GM19035 (cell line): Measurements from ENCODE around the gene FBXW10.
"Not testable (repeated sequence)": the region's sequence is repeated elsewhere in the genome, so short reads cannot be mapped to it uniquely, and the experiment has no call there.

Experiments
- ATAC-seq: cut with Tn5 transposase; IDR thresholded peaks from one replicate; pipeline ENCODE4 v1.9.1; 2021; ENCODE audit not compliant: unreplicated experiment

FBXW10 gene

DNA sequence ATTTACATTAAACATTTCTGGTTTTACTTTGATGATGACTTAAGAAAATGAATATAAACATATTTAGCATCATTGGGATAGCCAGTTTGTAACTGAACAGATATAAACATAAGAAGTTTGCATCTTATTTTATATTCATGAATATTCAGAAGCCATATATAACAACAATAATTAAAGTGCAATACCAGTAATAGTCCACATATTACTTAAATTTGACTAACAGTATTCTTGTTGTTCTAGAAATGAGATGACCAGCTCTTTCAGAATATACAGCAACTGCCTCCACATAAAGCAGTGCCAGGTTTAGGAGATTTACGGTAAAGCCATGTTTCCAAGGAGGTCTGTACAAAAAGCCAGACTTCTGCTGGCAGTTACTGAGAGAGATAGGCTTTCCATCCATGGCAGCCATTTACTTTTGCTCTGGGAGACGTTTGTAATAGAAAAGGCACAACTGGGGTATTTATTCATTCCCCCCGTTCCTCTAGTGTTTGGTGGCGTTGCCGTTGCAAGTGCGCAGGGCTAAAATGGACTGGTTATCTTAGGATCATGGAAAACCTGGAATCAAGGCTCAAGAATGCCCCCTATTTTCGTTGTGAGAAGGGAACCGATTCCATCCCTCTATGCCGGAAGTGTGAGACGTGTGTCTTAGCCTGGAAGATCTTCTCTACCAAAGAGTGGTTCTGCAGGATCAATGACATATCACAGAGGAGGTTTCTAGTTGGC lies at the start of gene FBXW10:
Gene FBXW10, plus strand, starts transcription at position 356 of the 723 bp plus-strand sequence. Its CDS starts 191 bp downstream, at position 547.
- ATAC-seq: not testable (repeated sequence)

GRCh38 chr17:18695143-18695542 lies 48.7 kb upstream of the FBXW10 start:
- not testable (repeated sequence) for ATAC-seq

- ATAC-seq: not testable (repeated sequence)
Observed at GRCh38 chr17:18698473-18699103, 45.3 kb upstream of the FBXW10 start.

GRCh38 chr17:18705955-18706354 lies 37.9 kb upstream of the FBXW10 start:
- not testable (repeated sequence) for ATAC-seq

DNA sequence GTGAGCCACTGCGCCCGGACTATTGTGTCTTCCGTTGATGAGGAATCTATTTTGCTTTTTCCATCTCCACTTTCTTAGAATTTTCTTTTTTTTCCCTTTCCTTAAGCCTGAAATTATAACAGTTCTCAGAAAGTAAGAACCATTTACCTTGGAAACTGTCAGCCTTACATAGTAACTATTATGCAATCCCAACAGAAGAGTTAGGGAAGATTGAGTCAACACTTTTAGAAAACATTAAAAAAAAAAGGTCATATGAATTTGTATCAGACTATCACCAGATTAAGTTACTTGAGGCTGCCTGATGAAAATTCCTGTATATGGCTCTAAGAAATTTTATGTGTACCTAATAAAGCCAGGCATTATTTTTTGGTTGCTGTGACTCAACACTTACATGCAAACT lies 35.6 kb upstream of the FBXW10 start:
- ATAC-seq: not testable (repeated sequence)

- ATAC-seq: not testable (repeated sequence)
Observed at GRCh38 chr17:18712354-18712999, 31.4 kb upstream of the FBXW10 start.

- not testable (repeated sequence) for ATAC-seq
Observed at GRCh38 chr17:18718643-18719427, 25.0 kb upstream of the FBXW10 start.

- ATAC-seq: not testable (repeated sequence)
Observed at GRCh38 chr17:18719428-18720110, 24.3 kb upstream of the FBXW10 start.

GRCh38 chr17:18721775-18722547 lies 21.9 kb upstream of the FBXW10 start:
- ATAC-seq: not testable (repeated sequence)

DNA sequence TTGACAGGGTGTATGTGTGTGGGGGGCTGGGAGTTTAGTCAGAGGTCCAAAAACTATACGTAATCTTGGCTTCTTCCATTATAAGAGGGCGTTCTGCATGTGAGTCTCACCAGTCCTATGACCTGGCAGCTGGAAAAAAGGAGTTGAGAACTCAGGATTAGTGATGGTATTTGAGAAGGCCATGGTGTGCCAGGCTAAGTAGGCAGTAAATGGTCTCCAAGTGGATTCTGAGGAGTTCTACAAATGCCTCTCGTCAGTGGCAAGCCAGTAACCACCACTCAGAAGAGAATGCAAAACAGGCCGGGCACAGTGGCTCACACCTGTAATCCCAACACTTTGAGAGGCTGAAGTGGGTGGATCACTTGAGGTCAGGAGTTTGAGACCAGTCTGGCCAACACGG lies 21.2 kb upstream of the FBXW10 start:
- not testable (repeated sequence) for ATAC-seq

DNA sequence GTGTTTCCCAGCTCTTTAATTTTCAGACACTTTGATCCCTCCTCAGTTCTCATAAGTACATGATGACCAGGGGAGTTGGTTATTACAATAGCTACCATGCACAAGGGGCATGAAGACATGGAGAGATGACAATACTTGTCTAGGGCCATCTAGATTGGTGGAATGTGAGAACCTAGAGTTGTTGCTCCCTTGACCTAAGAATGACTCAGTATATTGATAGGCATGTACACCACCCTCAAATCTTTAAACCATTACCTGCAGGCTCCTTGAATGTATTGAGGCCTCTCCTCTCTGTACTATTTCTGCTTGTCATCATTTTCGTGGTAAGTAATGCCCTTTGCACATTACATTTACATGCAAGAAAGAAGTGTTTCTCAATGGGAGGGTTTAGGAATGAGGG lies 20.3 kb upstream of the FBXW10 start:
- not testable (repeated sequence) for ATAC-seq

GRCh38 chr17:18732438-18732837 lies 11.4 kb upstream of the FBXW10 start:
- not testable (repeated sequence) for ATAC-seq

GRCh38 chr17:18733350-18733749 lies 10.5 kb upstream of the FBXW10 start:
- not testable (repeated sequence) for ATAC-seq

DNA sequence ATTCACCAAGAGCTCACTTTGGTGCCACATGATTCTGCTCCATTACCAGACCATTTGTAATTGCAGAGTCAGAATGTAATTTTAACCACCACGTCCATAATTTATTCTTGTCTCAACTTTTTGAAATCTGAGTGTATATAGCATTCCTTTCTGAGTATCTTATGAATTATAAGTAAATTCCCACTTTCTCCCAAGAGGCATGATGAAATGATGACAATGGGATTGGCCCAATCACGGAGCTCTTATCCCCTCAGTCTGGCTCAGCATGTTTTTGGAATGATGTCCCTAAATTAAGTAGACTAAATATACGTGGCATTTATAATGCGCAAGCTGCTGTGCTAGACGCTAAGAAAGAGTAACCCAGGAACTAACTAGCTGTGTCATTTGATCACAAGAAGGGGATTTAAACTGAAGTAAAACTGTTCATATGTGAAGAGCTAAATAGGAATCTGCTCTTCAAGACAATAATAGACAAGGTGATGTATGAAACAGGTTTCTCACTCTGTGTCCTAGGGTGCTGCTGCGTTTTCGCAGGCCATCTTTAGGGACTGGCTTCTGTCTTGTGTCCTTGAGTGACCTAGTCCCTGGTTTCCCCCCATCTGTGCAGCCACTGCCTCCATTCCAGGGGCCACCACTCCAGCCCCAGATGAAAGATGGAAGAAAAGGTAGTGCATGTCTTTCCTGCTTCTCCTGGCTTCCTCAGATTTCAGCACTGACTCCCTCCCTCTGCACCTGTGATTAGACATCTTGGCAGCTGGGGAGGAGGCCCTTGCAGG lies 4.0 kb upstream of the FBXW10 start:
- ATAC-seq: not testable (repeated sequence)

- ATAC-seq: not testable (repeated sequence)
Observed at GRCh38 chr17:18741228-18741627, 2.6 kb upstream of the FBXW10 start.

DNA sequence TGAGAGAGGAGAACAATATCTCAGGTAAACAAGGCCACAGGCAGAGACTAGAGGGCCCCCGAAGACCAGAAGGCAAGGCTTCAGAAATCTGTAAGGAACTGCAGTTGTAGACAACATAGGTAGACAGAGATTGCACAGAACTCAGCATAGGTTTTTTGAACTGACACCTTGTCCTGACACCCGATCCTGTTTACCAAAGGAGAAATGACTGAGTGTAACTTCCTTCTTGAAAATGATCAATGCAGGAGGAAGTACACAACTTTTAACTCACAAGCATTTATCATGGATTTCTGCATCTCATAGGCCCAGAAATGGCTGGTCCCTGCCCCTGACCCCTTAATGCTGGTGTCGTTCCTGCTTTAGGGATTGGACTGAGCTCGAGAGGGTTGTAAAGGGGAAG lies 872 bp downstream of the FBXW10 start:
- ATAC-seq: not testable (repeated sequence)

- ATAC-seq: not testable (repeated sequence)
Observed at GRCh38 chr17:18746551-18746950, 2.7 kb downstream of the FBXW10 start.

DNA sequence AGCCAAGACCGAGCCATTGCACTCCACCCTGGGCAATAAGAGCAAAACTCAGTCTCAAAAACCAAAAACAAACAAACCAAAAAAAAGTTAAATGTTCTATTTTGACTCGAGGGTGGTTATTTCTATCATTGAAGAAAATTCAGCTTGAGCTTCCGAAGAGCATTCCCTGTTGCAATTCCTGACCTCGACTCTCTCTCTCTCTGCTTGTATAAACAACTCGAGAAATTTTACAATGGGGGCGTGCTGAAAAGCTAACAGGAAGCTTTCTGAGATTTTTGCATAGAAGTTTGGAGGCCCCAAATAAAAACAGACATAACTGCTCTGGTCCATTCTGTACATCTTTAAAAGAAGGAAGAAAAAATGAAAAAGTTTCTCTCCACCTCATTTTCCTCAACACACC lies 3.6 kb downstream of the FBXW10 start:
- ATAC-seq: not testable (repeated sequence)

- ATAC-seq: not testable (repeated sequence)
Observed at GRCh38 chr17:18750242-18750641, 6.4 kb downstream of the FBXW10 start.
